SH-SY5Y (cell line): ENCODE results near the gene ZP1.

Experiments used
- GATA2 ChIP-seq: IDR thresholded peaks from 2 replicates; pipeline ENCODE4 v1.6.1; 2011; ENCODE audit warnings: mild to moderate bottlenecking, low read depth, low read length
- GATA3 ChIP-seq: IDR thresholded peaks from 2 replicates; pipeline ENCODE4 v1.6.1; 2011; ENCODE audit warnings: low read depth, mild to moderate bottlenecking, low read length, moderate library complexity

Gene ZP1

GRCh38 chr11:60874421-60875365, 7.4 kb downstream of the ZP1 start:
- TF ChIP-seq GATA2 (no peak), GATA3 (no peak)

GRCh38 chr11:60875366-60876167, 8.2 kb downstream of the ZP1 start:
- no peak for TF ChIP-seq GATA2
- TF ChIP-seq GATA3: no peak

- TF ChIP-seq GATA3: no peak
- TF ChIP-seq GATA2: no peak
Measured at GRCh38 chr11:60876168-60876485, 8.8 kb downstream of the ZP1 start.

- TF ChIP-seq GATA2 (no peak), GATA3 (no peak)
Measured at GRCh38 chr11:60878245-60879101, 11.1 kb downstream of the ZP1 start.

GRCh38 chr11:60879104-60879503, 11.8 kb downstream of the ZP1 start:
- no peak for TF ChIP-seq GATA2
- no peak for TF ChIP-seq GATA3

- TF ChIP-seq GATA2 (no peak), GATA3 (no peak)
Measured at GRCh38 chr11:60879971-60880588, 12.7 kb downstream of the ZP1 start.

GRCh38 chr11:60880643-60881282, 13.4 kb downstream of the ZP1 start:
- TF ChIP-seq GATA2 (no peak), GATA3 (no peak)

GRCh38 chr11:60887556-60887955, 20.2 kb downstream of the ZP1 start:
- no peak for TF ChIP-seq GATA3

- TF ChIP-seq GATA3: no peak
- TF ChIP-seq GATA2: no peak
Measured at GRCh38 chr11:60889869-60890311, 22.5 kb downstream of the ZP1 start.

- TF ChIP-seq GATA3 (no peak), GATA2 (no peak)
Measured at GRCh38 chr11:60890696-60891095, 23.4 kb downstream of the ZP1 start.

GRCh38 chr11:60891103-60891741, 23.9 kb downstream of the ZP1 start:
- no peak for TF ChIP-seq GATA2
- TF ChIP-seq GATA3: no peak

- TF ChIP-seq GATA3: no peak
- no peak for TF ChIP-seq GATA2
Measured at GRCh38 chr11:60895687-60896086, 28.3 kb downstream of the ZP1 start.

GRCh38 chr11:60897496-60897895, 30.2 kb downstream of the ZP1 start:
- TF ChIP-seq GATA2: no peak
- TF ChIP-seq GATA3: no peak
